IPS DF 6.9 (cell line): Measurements from ENCODE around the gene FAM200C.

Experiments used
- DNase-seq: peaks from one replicate; pipeline ENCODE4 v3.0.0-alpha.2; 2013; ENCODE audit warnings: low read depth, low spot score
- H3K27ac ChIP-seq: one replicate; pipeline ENCODE4 v1.5.1; 2013; ENCODE audit warnings: low read length, control low read depth
- H3K27me3 ChIP-seq: 2 replicates; pipeline ENCODE4 v1.6.1; 2013; ENCODE audit warnings: mild to moderate bottlenecking, low read length; ENCODE audit not compliant: control insufficient read depth, insufficient read depth
- H3K36me3 ChIP-seq: 2 replicates; pipeline ENCODE4 v1.6.1; 2013; ENCODE audit warnings: low read length; ENCODE audit not compliant: control insufficient read depth, insufficient read depth
- H3K4me1 ChIP-seq: 2 replicates; pipeline ENCODE4 v1.6.1; 2013; ENCODE audit warnings: low read length; ENCODE audit not compliant: control insufficient read depth, insufficient read depth
- H3K4me3 ChIP-seq: 2 replicates; pipeline ENCODE4 v1.5.1; 2013; ENCODE audit warnings: mild to moderate bottlenecking, low read length
- H3K9me3 ChIP-seq: 2 replicates; pipeline ENCODE4 v1.6.1; 2013; ENCODE audit warnings: low read length, inconsistent platforms; ENCODE audit not compliant: control insufficient read depth, insufficient read depth
- WGBS: extraction: QIAGEN DNeasy Blood & Tissue Kit; methylation state at CpG from one replicate; pipeline ENCODE4 v1.1.7; 2013; ENCODE audit warnings: mixed read lengths, missing lambda C conversion rate; ENCODE audit not compliant: insufficient read length, insufficient coverage; 5-methylcytosine and 5-hydroxymethylcytosine counted together

Gene FAM200C

DNA sequence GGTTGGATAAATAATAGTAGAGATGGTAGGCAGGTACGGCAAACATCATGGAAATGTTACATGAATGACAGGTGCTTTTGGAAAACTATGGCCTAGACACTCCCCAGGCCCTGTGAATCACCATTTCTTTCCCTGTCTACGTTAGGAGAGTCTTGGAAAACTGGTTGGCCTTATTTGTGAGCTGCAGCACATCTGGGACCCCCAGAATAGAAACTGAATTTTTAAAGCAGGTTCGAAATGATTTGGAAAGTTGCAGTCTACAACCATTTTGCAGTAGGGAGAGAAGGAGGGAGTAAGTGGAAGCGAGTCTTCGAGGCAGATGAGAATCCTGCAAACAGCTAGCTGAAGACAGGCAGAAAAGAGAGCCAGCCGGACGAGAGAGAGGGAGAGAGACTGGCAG, 42.5 kb downstream of the FAM200C start:
- Histone ChIP-seq H3K9me3 (no peaks in the 10 kb centered on the region), H3K27ac (no peak overlapping the region), H3K4me1 (0 out of 2 replicates have a peak, but pooled peaks cover 1% of the 10 kb centered on the region), H3K27me3 (no peaks in the 10 kb centered on the region), H3K4me3 (no peak overlapping the region), H3K36me3 (no peaks in the 10 kb centered on the region)
- no CpG with 5 or more reads among the region's 7 CpGs for WGBS
- no peak for DNase-seq

DNA sequence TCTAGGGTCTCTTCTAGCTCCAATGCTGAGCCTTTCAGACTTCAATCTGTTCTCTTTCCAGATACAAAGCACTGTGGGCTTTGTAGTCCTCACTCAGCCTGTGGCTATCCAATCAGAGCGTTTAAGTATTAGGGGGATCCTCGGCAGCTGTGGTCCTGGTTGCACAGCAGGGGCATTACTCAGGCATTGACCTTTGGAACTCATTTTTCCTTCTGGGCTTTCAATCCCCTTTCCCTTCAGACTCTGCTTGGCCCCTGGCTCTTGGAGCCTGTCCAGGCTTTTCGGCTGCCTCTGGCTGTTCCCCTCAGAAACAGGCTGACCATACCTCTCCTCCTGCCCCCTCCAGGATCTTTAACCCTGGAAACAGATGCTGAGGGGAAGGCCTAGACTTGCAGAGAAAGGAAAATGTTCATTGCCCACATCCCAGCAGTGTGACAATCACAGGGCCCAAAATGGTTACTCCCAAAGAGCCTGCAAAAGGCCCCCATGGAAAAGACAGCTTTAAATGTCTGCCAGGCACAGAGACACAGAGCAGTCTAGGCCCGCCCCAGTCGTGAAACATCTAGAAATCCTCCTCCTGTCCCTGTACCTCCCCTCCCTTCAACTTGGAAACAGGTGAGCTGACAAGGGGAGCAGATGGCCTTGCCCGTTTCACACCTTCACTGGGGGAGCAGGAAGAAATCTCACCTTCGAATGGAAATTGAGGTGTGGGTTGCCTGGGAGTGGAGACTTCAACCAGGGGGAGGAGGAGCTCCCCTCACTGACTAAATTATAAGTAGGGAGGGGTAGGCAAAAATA, 43.1 kb downstream of the FAM200C start:
- no CpG with 5 or more reads among the region's 7 CpGs for WGBS
- no peak overlapping the region for H3K4me3 ChIP-seq
- no peak overlapping the region for H3K27ac ChIP-seq
- 0 out of 2 replicates have a peak, but pooled peaks cover 1% of the 10 kb centered on the region for H3K4me1 ChIP-seq
- H3K9me3 ChIP-seq = no peaks in the 10 kb centered on the region
- DNase-seq = no peak
- no peaks in the 10 kb centered on the region for H3K27me3 ChIP-seq
- no peaks in the 10 kb centered on the region for H3K36me3 ChIP-seq

DNA sequence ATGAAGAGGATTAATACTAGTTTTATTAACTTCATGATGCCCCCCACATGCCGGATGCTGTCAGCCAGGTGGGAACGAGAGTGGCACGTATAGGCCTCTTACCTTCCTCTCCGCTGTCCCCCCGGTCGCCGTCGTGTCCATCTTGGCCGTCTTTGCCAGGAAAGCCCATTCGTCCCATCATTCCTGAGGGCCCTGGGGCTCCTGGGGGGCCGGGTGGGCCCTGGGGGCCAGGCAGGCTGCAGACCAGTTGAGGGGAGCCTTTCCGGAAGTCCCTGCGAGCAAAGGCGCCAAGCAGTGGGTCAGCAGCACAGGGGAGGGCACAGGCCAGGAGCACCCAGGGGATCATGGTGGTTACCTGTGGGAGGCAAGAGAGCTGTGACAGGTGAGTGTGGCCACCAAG, 45.2 kb downstream of the FAM200C start:
- no CpG with 5 or more reads among the region's 14 CpGs for WGBS
- Histone ChIP-seq H3K4me1 (no peaks in the 10 kb centered on the region), H3K27me3 (no peaks in the 10 kb centered on the region), H3K36me3 (no peaks in the 10 kb centered on the region), H3K27ac (no peak overlapping the region), H3K9me3 (no peaks in the 10 kb centered on the region), H3K4me3 (no peak overlapping the region)
- no peak for DNase-seq

DNA sequence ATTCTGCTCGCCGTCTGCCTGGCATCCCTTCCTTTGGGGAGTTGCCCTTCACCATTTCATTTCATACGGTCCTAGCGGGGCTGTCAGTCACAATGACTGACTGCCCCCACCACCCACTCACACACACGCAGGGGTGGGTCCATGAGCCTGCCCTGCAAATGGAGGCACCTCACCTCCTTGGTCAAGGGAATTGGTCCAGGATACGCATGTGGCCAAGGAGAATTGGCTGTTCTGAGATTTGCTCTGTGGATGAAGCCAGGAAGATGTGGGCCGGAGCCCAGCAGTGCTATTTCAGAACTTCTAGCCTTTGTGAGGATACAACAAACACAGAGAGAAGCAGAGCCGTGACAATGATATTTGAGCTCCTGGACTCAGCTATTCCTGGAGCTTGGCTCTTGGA, 46.5 kb downstream of the FAM200C start:
- Histone ChIP-seq H3K4me1 (no peaks in the 10 kb centered on the region), H3K4me3 (no peak overlapping the region), H3K36me3 (no peaks in the 10 kb centered on the region), H3K27me3 (no peaks in the 10 kb centered on the region), H3K27ac (no peak overlapping the region), H3K9me3 (no peaks in the 10 kb centered on the region)
- no peak for DNase-seq
- no CpG with 5 or more reads among the region's 8 CpGs for WGBS

DNA sequence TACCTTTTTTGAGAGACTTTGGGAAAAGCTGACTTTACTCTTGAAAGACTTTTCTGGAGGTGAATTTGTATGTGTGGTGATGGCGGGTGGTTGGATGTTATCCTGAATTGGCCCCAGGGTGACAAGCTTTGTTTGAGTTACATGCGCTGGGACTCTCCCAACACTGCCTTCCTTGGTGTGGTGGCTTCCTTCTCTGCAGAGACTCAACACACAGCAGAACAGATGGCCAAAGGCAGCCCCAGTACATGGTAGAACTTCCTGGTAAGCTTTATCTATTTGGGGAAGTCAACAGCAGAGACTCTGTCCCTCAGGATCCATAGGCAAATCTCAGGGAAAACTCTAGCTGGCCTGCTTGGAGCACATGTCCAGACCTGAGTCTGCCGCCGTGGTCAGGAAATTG, 47.5 kb downstream of the FAM200C start:
- Histone ChIP-seq H3K27me3 (no peaks in the 10 kb centered on the region), H3K4me3 (no peak overlapping the region), H3K4me1 (no peaks in the 10 kb centered on the region), H3K27ac (no peak overlapping the region), H3K36me3 (no peaks in the 10 kb centered on the region), H3K9me3 (no peaks in the 10 kb centered on the region)
- DNase-seq = no peak
- WGBS = no CpG with 5 or more reads among the region's 4 CpGs

DNA sequence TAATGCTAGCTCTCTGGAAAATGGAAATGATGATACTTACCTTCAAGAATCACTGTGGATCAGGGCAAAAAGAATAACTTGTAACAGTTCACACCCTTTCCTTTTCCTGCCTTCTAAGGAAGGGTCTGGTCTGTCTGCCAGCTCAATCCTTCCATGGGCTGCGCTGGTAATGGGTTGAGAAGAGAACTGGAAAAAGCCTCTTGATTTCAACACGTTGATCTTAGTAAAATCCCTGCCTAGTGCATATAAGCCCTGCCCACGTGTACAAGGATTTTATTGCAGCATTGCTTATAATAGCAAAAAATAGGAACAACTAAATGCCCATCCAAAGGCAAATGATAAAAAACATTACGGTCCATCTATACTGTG, 49.9 kb downstream of the FAM200C start:
- WGBS = no CpG with 5 or more reads among the region's 4 CpGs
- Histone ChIP-seq H3K27me3 (no peaks in the 10 kb centered on the region), H3K4me3 (no peak overlapping the region), H3K27ac (no peak overlapping the region), H3K4me1 (peaks cover under 1% of the 10 kb centered on the region; the same call in 1 of the 2 replicates), H3K36me3 (no peaks in the 10 kb centered on the region), H3K9me3 (no peaks in the 10 kb centered on the region)
- no peak for DNase-seq

DNA sequence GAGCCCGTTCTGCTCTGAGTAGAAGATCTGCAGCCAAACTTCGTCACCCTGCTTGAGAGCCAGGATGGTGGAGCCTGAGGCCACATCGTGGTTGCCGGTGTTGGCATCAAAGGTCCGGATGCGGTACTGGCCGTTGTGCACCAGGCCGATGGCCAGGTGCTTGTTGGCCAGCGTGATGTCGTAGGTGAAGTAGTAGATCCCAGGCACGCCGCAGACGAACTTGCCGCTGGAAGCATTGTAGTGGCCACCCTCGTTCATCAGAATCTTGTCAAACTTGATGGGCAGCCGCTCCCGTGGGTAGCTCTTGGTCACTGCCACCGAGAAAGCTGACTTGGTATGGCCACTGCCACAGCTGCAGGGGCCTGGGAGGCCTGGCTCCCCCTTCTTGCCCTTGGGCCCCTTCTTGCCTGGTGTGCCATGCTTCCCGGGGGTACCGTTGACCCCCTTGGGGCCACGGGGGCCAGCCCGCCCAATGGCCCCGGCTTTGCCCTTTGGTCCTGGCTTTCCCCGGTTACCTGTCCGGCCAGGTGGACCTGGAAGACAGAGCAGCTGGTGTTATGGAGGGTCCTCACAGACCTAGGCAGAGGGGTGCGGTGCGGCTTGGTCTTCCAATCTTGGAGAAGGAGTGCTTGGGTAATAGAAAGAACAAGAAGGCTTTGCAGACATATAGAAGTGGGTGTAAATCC, 50.5 kb downstream of the FAM200C start:
- Histone ChIP-seq H3K4me3 (no peak overlapping the region), H3K9me3 (no peaks in the 10 kb centered on the region), H3K27ac (no peak overlapping the region), H3K36me3 (no peaks in the 10 kb centered on the region), H3K4me1 (peaks cover 2% of the 10 kb centered on the region; the same call in 1 of the 2 replicates), H3K27me3 (no peaks in the 10 kb centered on the region)
- DNase-seq = no peak
- WGBS = no CpG with 5 or more reads among the region's 27 CpGs

DNA sequence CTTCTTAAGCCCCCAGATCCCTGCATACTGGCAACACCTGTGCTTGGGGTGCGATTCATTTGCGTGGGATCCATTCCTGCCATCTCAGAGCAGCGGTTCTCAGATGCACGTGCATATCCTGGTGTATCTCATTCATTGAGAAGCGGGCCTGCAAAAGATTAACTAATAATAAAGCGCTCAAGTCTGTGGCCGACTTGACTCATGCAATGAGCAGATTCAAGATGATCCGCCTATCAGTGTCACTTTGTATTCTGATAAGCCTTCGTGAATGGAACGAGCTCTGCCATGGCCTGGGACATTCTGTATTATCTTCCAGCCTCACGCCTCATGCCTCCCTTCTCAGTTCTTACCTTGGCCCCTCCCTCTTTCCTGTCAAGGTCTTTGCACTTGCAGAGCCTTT, 51.8 kb downstream of the FAM200C start:
- H3K36me3 ChIP-seq = no peaks in the 10 kb centered on the region
- H3K4me3 ChIP-seq = no peak overlapping the region
- H3K4me1 ChIP-seq = peaks cover 2% of the 10 kb centered on the region; the same call in 1 of the 2 replicates
- WGBS = no CpG with 5 or more reads among the region's 11 CpGs
- DNase-seq = no peak
- H3K27me3 ChIP-seq = no peaks in the 10 kb centered on the region
- no peak overlapping the region for H3K27ac ChIP-seq
- no peaks in the 10 kb centered on the region for H3K9me3 ChIP-seq

DNA sequence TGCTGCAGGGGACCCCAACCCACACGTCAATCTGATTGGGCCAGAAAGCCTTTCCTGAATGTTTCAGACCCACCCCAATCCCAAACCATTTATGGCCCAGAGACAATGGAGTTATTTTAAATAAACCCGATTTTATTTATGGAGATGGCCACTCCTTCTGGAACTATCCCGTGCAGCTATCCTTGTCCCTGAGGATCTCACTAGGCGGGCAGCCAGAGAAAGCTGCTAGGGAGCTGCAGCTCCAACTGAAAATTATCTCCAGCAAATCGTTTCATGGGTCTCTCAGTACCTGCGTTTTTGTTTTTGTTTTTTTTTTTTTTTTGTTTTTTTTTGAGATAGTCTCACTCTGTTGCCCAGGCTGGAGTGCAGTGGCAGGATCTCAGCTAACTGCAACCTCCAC, 52.4 kb downstream of the FAM200C start:
- no CpG with 5 or more reads among the region's 6 CpGs for WGBS
- Histone ChIP-seq H3K9me3 (no peaks in the 10 kb centered on the region), H3K4me3 (no peak overlapping the region), H3K36me3 (no peaks in the 10 kb centered on the region), H3K27ac (no peak overlapping the region), H3K4me1 (peaks cover 2% of the 10 kb centered on the region; the same call in 1 of the 2 replicates), H3K27me3 (no peaks in the 10 kb centered on the region)
- DNase-seq = no peak
